Vagina (tissue), 2 donors: ENCODE measurements around the gene XRCC5. TPM values are rescaled to one million over a fixed set of nuclear protein-coding genes. Genes with fewer than 3 reads are reported as not detected.

Source experiments
- DNase-seq, 2 donors: peaks; one replicate each; pipeline ENCODE4 v3.0.0-alpha.2; 2017; ENCODE audit errors: extremely low spot score in 2 of 2
- H3K27ac ChIP-seq: fragments of 200-600 bp; sonication (generic); one replicate; pipeline ENCODE4 v1.5.1; 2019
- H3K27me3 ChIP-seq: fragments of 200-600 bp; sonication (generic); one replicate; pipeline ENCODE4 v1.5.1; 2019
- H3K36me3 ChIP-seq, 2 donors: fragments of 200-600 bp; sonication (generic); one replicate each; pipeline ENCODE4 v1.5.1; 2017 to 2019
- H3K4me1 ChIP-seq: fragments of 200-600 bp; sonication (generic); one replicate; pipeline ENCODE4 v1.5.1; 2019
- H3K4me3 ChIP-seq, 2 donors: fragments of 200-600 bp; sonication (generic); 1 replicate in 1 of 2; 2 replicates in 1 of 2; pipeline ENCODE4 v1.5.1; 2016 to 2019
- H3K9me3 ChIP-seq: fragments of 200-600 bp; sonication (generic); one replicate; pipeline ENCODE4 v1.5.1; 2019
- CTCF ChIP-seq, 3 experiments: fragments of 450-650 bp in 2 of 3; fragments of 200-600 bp in 1 of 3; sonication (generic) in 1 of 3; IDR thresholded peaks; one replicate each; pipeline ENCODE4 v1.5.1; 2017 to 2019; ENCODE audit warnings: antibody characterized with exemption in 3 of 3, mild to moderate bottlenecking in 2 of 3, moderate library complexity in 2 of 3
- POLR2A ChIP-seq, 2 donors: fragments of 450-650 bp; IDR thresholded peaks; one replicate each; pipeline ENCODE4 v1.6.1; 2017; ENCODE audit warnings: antibody characterized with exemption in 2 of 2, mild to moderate bottlenecking in 2 of 2, moderate library complexity in 2 of 2
- POLR2AphosphoS5 ChIP-seq, 2 donors: sonication (generic); formaldehyde crosslinking; IDR thresholded peaks; one replicate each; pipeline ENCODE4 v1.9.0; 2017; ENCODE audit warnings: antibody characterized with exemption in 2 of 2, mild to moderate bottlenecking in 2 of 2, low read depth in 1 of 2; ENCODE audit not compliant: insufficient read depth in 1 of 2
- intact Hi-C: fragments of 100-400 bp; cut with DNase I; formaldehyde crosslinking; loops from one replicate; pipeline ENCODE4 v1.15.1; 2023
- total RNA-seq: library from RNA; depleted of rRNA; stranded (reverse); fragments of >200 nt; gene quantifications from one replicate; pipeline ENCODE4 v1.2.3, GENCODE V29; 2016

Gene XRCC5
- total RNA-seq, 1 donor from 2014 or later, result 118 TPM

- TF ChIP-seq POLR2AphosphoS5 (IDR thresholded peaks at IDR 0.05; ENCODE audit: insufficient read depth in 1 of 2, low read depth in 1 of 2) (no peak), CTCF (IDR thresholded peaks at IDR 0.05) (no peak), POLR2A (IDR thresholded peaks at IDR 0.05) (no peak)
- no peaks in the 10 kb centered on the region for H3K27me3 ChIP-seq
- H3K4me1 ChIP-seq, result no peaks in the 10 kb centered on the region
- H3K36me3 ChIP-seq, result peaks cover 5 to 86% of the 10 kb centered on the region in 2 donors
- intact Hi-C loops, result no loop called here
- no peak overlapping the region for H3K27ac ChIP-seq
- no peak overlapping the region for H3K4me3 ChIP-seq
- H3K9me3 ChIP-seq, result no peaks in the 10 kb centered on the region
- no peak for DNase-seq
These were observed 35.2 kb downstream of the XRCC5 start for GRCh38 chr2:216144372-216144771.

GRCh38 chr2:216144857-216145256 is 35.7 kb downstream of the XRCC5 start:
- Histone ChIP-seq H3K27ac (no peak overlapping the region), H3K9me3 (no peaks in the 10 kb centered on the region), H3K36me3 (peaks cover 5 to 86% of the 10 kb centered on the region in 2 donors), H3K4me1 (no peaks in the 10 kb centered on the region), H3K4me3 (no peak overlapping the region), H3K27me3 (no peaks in the 10 kb centered on the region)
- no peak for DNase-seq
- TF ChIP-seq POLR2AphosphoS5 (IDR thresholded peaks at IDR 0.05; ENCODE audit: insufficient read depth in 1 of 2, low read depth in 1 of 2) (no peak), CTCF (IDR thresholded peaks at IDR 0.05) (no peak), POLR2A (IDR thresholded peaks at IDR 0.05) (no peak)
- intact Hi-C loops, result no loop called here

- H3K9me3 ChIP-seq, result no peaks in the 10 kb centered on the region
- no peak for DNase-seq
- H3K36me3 ChIP-seq, result peaks cover 5 to 79% of the 10 kb centered on the region in 2 donors
- intact Hi-C loops, result no loop called here
- TF ChIP-seq POLR2A (IDR thresholded peaks at IDR 0.05) (no peak), CTCF (IDR thresholded peaks at IDR 0.05) (no peak), POLR2AphosphoS5 (IDR thresholded peaks at IDR 0.05; ENCODE audit: insufficient read depth in 1 of 2, low read depth in 1 of 2) (no peak)
- H3K4me1 ChIP-seq, result no peaks in the 10 kb centered on the region
- H3K4me3 ChIP-seq, result no peak overlapping the region
- no peaks in the 10 kb centered on the region for H3K27me3 ChIP-seq
- no peak overlapping the region for H3K27ac ChIP-seq
These were observed 37.4 kb downstream of the XRCC5 start for GRCh38 chr2:216146573-216146972.

- intact Hi-C loops, result no loop called here
- H3K4me1 ChIP-seq, result no peaks in the 10 kb centered on the region
- no peaks in the 10 kb centered on the region for H3K27me3 ChIP-seq
- peaks cover 5 to 81% of the 10 kb centered on the region in 2 donors for H3K36me3 ChIP-seq
- no peak for DNase-seq
- no peak overlapping the region for H3K4me3 ChIP-seq
- no peak overlapping the region for H3K27ac ChIP-seq
- TF ChIP-seq POLR2AphosphoS5 (IDR thresholded peaks at IDR 0.05; ENCODE audit: insufficient read depth in 1 of 2, low read depth in 1 of 2) (no peak), CTCF (IDR thresholded peaks at IDR 0.05) (no peak), POLR2A (IDR thresholded peaks at IDR 0.05) (no peak)
- no peaks in the 10 kb centered on the region for H3K9me3 ChIP-seq
These were observed 38.3 kb downstream of the XRCC5 start for GRCh38 chr2:216147172-216148131.

- Histone ChIP-seq H3K4me3 (no peak overlapping the region), H3K36me3 (peaks cover 5 to 85% of the 10 kb centered on the region in 2 donors), H3K27ac (no peak overlapping the region), H3K9me3 (no peaks in the 10 kb centered on the region), H3K4me1 (no peaks in the 10 kb centered on the region), H3K27me3 (no peaks in the 10 kb centered on the region)
- no peak for TF ChIP-seq POLR2A (IDR thresholded peaks at IDR 0.05)
- no peak for TF ChIP-seq CTCF (IDR thresholded peaks at IDR 0.05)
- TF ChIP-seq POLR2AphosphoS5 (IDR thresholded peaks at IDR 0.05; ENCODE audit: insufficient read depth in 1 of 2, low read depth in 1 of 2), result no peak
- intact Hi-C loops, result no loop called here
- DNase-seq, result no peak
These were observed 39.8 kb downstream of the XRCC5 start for GRCh38 chr2:216148983-216149382.
